Body of pancreas (tissue), 4 donors: ENCODE results near the gene C19orf18. TPM values are rescaled to one million over a fixed set of nuclear protein-coding genes. Genes with fewer than 3 reads are reported as not detected.
A peak's percentile ranks its signal among the peaks of the same experiment; 100 is the strongest.
"Not testable (repeated sequence)": the region's sequence is repeated elsewhere in the genome, so short reads cannot be mapped to it uniquely, and the experiment has no call there.

Experiments
- ATAC-seq: fragments of 150-250 bp; one replicate; pipeline ENCODE4 v1.9.1; 2016
- DNase-seq, 4 donors: peaks; one replicate each; pipeline ENCODE4 v3.0.0-alpha.2; 2019
- H3K27ac ChIP-seq, 4 donors: fragments of 200-600 bp; sonication (generic); 1 replicate in 3 of 4; 2 replicates in 1 of 4; pipeline versions ENCODE4 v1.5.1 to v1.6.1; 2016 to 2019; ENCODE audit warnings: mild to moderate bottlenecking in 1 of 4, mixed read lengths in 1 of 4, moderate library complexity in 1 of 4
- H3K27me3 ChIP-seq, 2 donors: fragments of 200-600 bp; sonication (generic); one replicate each; pipeline ENCODE4 v1.6.0; 2016; ENCODE audit warnings: mild to moderate bottlenecking in 1 of 2
- H3K36me3 ChIP-seq, 2 donors: fragments of 200-600 bp; sonication (generic); replicated peaks in 1 of 2; 2 replicates each; pipeline ENCODE4 v1.5.1; 2016; ENCODE audit warnings: low read depth in 2 of 2; ENCODE audit not compliant: insufficient read depth in 1 of 2
- H3K4me1 ChIP-seq: fragments of 200-600 bp; sonication (generic); one replicate; pipeline ENCODE4 v1.6.0; 2016
- H3K4me3 ChIP-seq, 2 donors: fragments of 200-600 bp; sonication (generic); 1 replicate in 1 of 2; 2 replicates in 1 of 2; pipeline ENCODE4 v1.5.1; 2016 to 2019
- H3K9me3 ChIP-seq, 3 donors: fragments of 200-600 bp; sonication (generic); 1 replicate in 2 of 3; 2 replicates in 1 of 3; pipeline ENCODE4 v1.5.1; 2016
- CTCF ChIP-seq, 7 experiments: fragments of 450-650 bp in 4 of 7; fragments of 200-600 bp in 3 of 7; sonication (generic) in 3 of 7; IDR thresholded peaks; one replicate each; pipeline ENCODE4 v1.5.1; 2016 to 2019; ENCODE audit warnings: antibody characterized with exemption in 7 of 7
- POLR2A ChIP-seq, 3 donors: fragments of 450-650 bp; IDR thresholded peaks; one replicate each; pipeline ENCODE4 v1.6.1; 2016; ENCODE audit warnings: antibody characterized with exemption in 3 of 3, mild to moderate bottlenecking in 2 of 3
- WGBS, 2 donors: methylation state at CpG; one replicate each; pipeline ENCODE4 v1.1.5; 2017; 5-methylcytosine and 5-hydroxymethylcytosine counted together
- intact Hi-C: fragments of 100-400 bp; cut with DNase I; formaldehyde crosslinking; loops from one replicate; pipeline ENCODE4 v1.15.1; 2023
- total RNA-seq, 2 donors: library from RNA; depleted of rRNA; stranded (reverse); fragments of >200 nt; gene quantifications; one replicate each; pipeline ENCODE4 v1.1.0, GENCODE V29; 2016

Gene C19orf18
- total RNA-seq, 2 donors from 2014 or later = 1.3 TPM; not detected in 1

DNA sequence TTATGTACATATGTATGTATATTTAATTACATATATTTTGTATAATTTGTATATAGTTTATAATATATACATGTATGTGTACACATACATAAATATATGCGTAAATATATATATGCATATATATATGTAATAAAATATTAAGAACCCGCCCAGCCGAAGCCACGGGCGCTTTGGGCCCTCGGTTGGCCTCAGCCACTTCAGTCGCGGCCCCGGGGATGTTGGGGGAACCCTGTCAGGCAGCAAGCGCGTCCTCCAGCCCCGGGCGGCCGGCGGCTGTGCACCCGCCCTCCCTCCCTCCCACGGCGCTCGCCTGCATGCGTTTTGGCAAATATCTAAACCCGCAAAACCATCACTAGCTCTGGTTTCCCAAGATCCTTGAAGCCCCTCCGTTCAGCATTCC lies 36.2 kb upstream of the C19orf18 start:
- TF ChIP-seq POLR2A (IDR thresholded peaks at IDR 0.05) (no peak), CTCF (IDR thresholded peaks at IDR 0.05) (no peak)
- 50 to 83% methylated on average over 20 to 22 of the region's 22 CpGs for WGBS, 2 donors
- Histone ChIP-seq H3K27ac (no peak overlapping the region), H3K36me3 (no peaks in the 10 kb centered on the region), H3K4me3 (no peak overlapping the region), H3K9me3 (peaks cover 0 to 69% (median 0%) of the 10 kb centered on the region in 3 donors), H3K4me1 (peaks cover 3% of the 10 kb centered on the region), H3K27me3 (no peaks in the 10 kb centered on the region)
- intact Hi-C loops = no loop called here
- DNase-seq = no peak
- no peak for ATAC-seq

- H3K27me3 ChIP-seq = no peaks in the 10 kb centered on the region
- 4 to 41% methylated on average over 13 to 40 of the region's 41 CpGs for WGBS, 2 donors
- ATAC-seq = peak; percentile 97
- intact Hi-C loops = no loop called here
- peak; percentile 78 to 86 (median 84) for DNase-seq
- peaks cover 3% of the 10 kb centered on the region for H3K4me1 ChIP-seq
- H3K27ac ChIP-seq = peak overlapping the region in 3 of 4 donors; percentile 54 to 67 (median 59)
- H3K4me3 ChIP-seq = no peak overlapping the region
- H3K36me3 ChIP-seq = no peaks in the 10 kb centered on the region
- peaks cover 0 to 71% (median 0%) of the 10 kb centered on the region in 3 donors for H3K9me3 ChIP-seq
- peak; percentile 29 to 56 (median 38) for TF ChIP-seq POLR2A (IDR thresholded peaks at IDR 0.05)
- TF ChIP-seq CTCF (IDR thresholded peaks at IDR 0.05) = no peak
Measured at GRCh38 chr19:58009666-58010301, 35.5 kb upstream of the C19orf18 start.

DNA sequence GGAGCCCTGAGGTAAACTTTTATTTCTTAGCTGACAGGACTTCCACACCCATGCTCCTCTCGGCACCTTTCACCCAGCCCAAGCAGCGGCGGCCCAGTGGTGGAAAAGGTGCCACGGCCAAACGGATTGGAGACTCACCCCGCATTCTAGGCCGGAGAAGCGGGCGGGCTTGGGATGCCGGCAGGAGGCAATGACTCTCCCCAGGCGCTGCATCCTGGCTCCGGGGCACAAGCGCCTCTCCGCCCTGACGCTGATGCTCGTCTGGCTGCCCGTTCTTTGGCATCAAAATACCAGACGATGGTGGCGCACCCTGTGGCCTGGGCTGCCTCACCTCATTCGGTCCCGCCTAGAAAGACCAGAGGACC lies 34.9 kb upstream of the C19orf18 start:
- TF ChIP-seq POLR2A (IDR thresholded peaks at IDR 0.05) = no peak
- no peak for TF ChIP-seq CTCF (IDR thresholded peaks at IDR 0.05)
- peak overlapping the region in 3 of 4 donors; percentile 54 to 67 (median 59) for H3K27ac ChIP-seq
- ATAC-seq (peak; percentile 16), DNase-seq (no peak)
- WGBS, 2 donors = 0 to 1% methylated on average over 10 to 21 of the region's 21 CpGs
- H3K4me1 ChIP-seq = peaks cover 6% of the 10 kb centered on the region
- no peaks in the 10 kb centered on the region for H3K27me3 ChIP-seq
- no peak overlapping the region for H3K4me3 ChIP-seq
- intact Hi-C loops = no loop called here
- no peaks in the 10 kb centered on the region for H3K36me3 ChIP-seq
- H3K9me3 ChIP-seq = peaks cover 0 to 67% (median 0%) of the 10 kb centered on the region in 3 donors

- H3K27me3 ChIP-seq, DNase-seq, H3K4me1 ChIP-seq, ATAC-seq, H3K4me3 ChIP-seq, intact Hi-C loops, H3K36me3 ChIP-seq: not testable (repeated sequence)
- 29 to 48% methylated on average over 10 of the region's 10 CpGs for WGBS, 2 donors
- Histone ChIP-seq H3K27ac (peak overlapping the region in 2 of 4 donors; percentile 59 to 67), H3K9me3 (peaks cover 0 to 65% (median 0%) of the 10 kb centered on the region in 3 donors)
Measured at GRCh38 chr19:58008877-58009276, 34.5 kb upstream of the C19orf18 start.

DNA sequence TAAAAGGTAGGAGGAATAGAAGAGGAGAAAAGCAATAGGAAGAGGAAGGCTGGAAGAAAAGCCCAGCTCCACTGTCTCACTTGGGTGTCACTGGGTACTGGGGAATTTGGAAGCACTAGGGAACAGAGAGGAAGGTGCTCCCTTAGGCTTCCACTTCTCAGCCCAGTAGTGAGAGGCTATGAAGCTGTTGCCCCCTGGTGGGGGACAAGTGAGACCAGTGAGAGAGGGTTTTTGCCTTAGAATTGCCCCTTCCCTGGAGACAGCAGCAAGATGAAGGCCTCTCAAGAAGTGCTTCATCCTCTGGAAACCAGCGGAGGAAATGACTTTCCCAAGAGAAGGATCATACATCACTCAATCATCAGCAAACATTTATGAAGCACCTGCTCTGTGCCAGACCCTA lies 33.0 kb upstream of the C19orf18 start:
- intact Hi-C loops = no loop called here
- TF ChIP-seq POLR2A (IDR thresholded peaks at IDR 0.05) (no peak), CTCF (IDR thresholded peaks at IDR 0.05) (no peak)
- H3K27me3 ChIP-seq = no peaks in the 10 kb centered on the region
- WGBS, 2 donors = 83 to 88% methylated on average over 1 of the region's 1 CpG
- no peak overlapping the region for H3K4me3 ChIP-seq
- H3K4me1 ChIP-seq = peaks cover 21% of the 10 kb centered on the region
- H3K9me3 ChIP-seq = peaks cover 0 to 57% (median 0%) of the 10 kb centered on the region in 3 donors
- no peak overlapping the region for H3K27ac ChIP-seq
- no peaks in the 10 kb centered on the region for H3K36me3 ChIP-seq
- no peak for DNase-seq
- no peak for ATAC-seq
